ENCODE measurements around the gene TRABD2A. TPM values are rescaled to one million over a fixed set of nuclear protein-coding genes. Genes with fewer than 3 reads are reported as not detected.
A peak's percentile ranks its signal among the peaks of the same experiment; 100 is the strongest.

Gene TRABD2A
- total RNA-seq, 2 experiments from 2014 or later = 166 to 170 TPM

DNA sequence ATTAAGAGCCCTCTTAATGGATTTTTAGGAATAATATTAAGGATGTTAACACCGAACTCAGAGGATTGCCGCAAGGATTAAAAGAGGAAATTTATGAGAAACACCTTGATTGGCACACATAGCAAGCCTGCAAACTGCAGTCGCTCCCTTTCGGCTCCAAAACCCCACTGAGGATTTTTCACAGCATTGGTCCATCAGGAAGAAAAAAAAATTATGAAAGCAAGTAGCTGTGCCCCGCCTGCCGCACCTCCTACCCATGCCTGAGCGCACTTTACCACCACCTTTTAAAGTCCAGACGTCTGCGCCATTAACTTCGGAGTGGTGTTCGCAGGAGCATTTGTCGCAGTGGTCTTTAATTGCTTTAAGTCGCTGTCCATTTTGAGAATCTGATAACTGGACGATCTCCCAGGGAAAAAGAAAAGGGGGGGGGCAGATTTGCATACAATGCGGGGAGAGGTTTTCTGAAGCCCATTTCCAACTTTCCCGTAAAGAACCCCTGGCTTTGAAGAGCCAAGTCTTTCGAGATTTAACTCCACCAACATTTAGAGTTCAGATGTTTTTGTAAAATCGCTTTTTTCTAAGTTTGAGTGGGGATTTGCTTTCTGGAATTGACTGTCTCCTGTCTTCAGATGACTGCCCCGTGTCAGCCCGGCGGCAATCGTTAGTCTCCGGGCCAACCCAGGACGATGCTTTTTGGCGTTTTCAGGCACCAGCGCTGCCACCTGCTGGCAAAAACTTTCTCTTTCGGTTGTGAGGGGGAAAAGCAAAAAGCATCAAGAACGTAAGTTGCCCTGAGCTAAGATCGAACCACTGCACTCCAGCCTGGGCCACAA, 913 bp upstream of the TRABD2A start:
- H3K36me3 ChIP-seq (ENCODE audit: insufficient read depth, low read length) = no peaks in the 10 kb centered on the region
- ChIA-PET POLR2A (interaction anchor here (0.6 to 8.2 kb wide), 31 partner anchors 7 to 445 kb away, joined by 3 to 215 read pairs (median 7); partner anchors contain the start of genes KCMF1, SUCLG1 and TMSB10), CTCF (interaction anchor here (0.6 to 5.8 kb wide), 32 partner anchors 9 to 393 kb away, joined by 3 to 56 read pairs (median 4); partner anchors contain the start of gene TMSB10)
- H3K27ac ChIP-seq (ENCODE audit: low read depth in 1 of 2, low read length in 2 of 2) = peak overlapping the region; percentile 64 to 79
- no peaks in the 10 kb centered on the region for H3K27me3 ChIP-seq (ENCODE audit: control insufficient read depth in 1 of 2, insufficient read depth in 2 of 2, low read length in 2 of 2)
- H3K9me3 ChIP-seq (ENCODE audit: control insufficient read depth in 1 of 2, insufficient read depth in 1 of 2, low read length in 2 of 2) = no peaks in the 10 kb centered on the region
- peak; percentile 66 for ATAC-seq (ENCODE audit: poor library complexity)
- Mint-ChIP-seq H3K36me3 (ENCODE audit: low read depth) (peaks cover 40% of the 10 kb centered on the region), H3K27me3 (no peaks in the 10 kb centered on the region), H3K9me3 (no peaks in the 10 kb centered on the region), H3K4me3 (peak overlapping the region; percentile 98), H3K27ac (peak overlapping the region; percentile 92), H3K4me1 (ENCODE audit: low read depth) (peaks cover 55% of the 10 kb centered on the region)
- H3K4me1 ChIP-seq (ENCODE audit: insufficient read depth, low read length) = peaks cover 35% of the 10 kb centered on the region
- peak; percentile 79 to 92 (median 86) for DNase-seq
- intact Hi-C loops (cut with DNase I, micrococcal nuclease) = loop anchor here (1.0 kb wide), 4 partner anchors 24 to 386 kb away; partner anchors contain the start of gene TMSB10 (in 1 of the 2)
- H3K4me3 ChIP-seq (ENCODE audit: low read length) = peak overlapping the region; percentile 91
- TF ChIP-seq, protein P1, sequence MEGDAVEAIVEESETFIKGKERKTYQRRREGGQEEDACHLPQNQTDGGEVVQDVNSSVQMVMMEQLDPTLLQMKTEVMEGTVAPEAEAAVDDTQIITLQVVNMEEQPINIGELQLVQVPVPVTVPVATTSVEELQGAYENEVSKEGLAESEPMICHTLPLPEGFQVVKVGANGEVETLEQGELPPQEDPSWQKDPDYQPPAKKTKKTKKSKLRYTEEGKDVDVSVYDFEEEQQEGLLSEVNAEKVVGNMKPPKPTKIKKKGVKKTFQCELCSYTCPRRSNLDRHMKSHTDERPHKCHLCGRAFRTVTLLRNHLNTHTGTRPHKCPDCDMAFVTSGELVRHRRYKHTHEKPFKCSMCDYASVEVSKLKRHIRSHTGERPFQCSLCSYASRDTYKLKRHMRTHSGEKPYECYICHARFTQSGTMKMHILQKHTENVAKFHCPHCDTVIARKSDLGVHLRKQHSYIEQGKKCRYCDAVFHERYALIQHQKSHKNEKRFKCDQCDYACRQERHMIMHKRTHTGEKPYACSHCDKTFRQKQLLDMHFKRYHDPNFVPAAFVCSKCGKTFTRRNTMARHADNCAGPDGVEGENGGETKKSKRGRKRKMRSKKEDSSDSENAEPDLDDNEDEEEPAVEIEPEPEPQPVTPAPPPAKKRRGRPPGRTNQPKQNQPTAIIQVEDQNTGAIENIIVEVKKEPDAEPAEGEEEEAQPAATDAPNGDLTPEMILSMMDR (IDR thresholded peaks at IDR 0.05) = peak; percentile 79

DNA sequence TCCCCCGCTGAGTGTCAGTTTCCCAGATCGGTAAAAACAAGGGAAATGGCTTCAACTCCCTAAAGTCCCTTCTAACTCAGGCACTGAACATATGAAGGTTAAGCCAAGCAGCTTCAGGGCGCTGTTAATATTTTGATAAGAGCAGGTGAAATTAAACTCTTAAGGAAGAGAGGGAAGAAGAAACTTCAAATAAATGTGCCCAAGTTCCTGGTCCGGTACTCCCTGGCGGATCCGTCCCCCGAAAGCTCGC, 564 bp downstream of the TRABD2A start:
- H3K4me3 Mint-ChIP-seq = peak overlapping the region; percentile 87
- intact Hi-C loops (cut with DNase I, micrococcal nuclease) = no loop called here
- H3K36me3 Mint-ChIP-seq (ENCODE audit: low read depth) = peaks cover 54% of the 10 kb centered on the region
- TF ChIP-seq, protein P1 (IDR thresholded peaks at IDR 0.05) = no peak
- Histone ChIP-seq H3K4me1 (ENCODE audit: insufficient read depth, low read length) (peaks cover 47% of the 10 kb centered on the region), H3K27ac (ENCODE audit: low read depth in 1 of 2, low read length in 2 of 2) (peak overlapping the region; percentile 61 to 79), H3K27me3 (ENCODE audit: control insufficient read depth in 1 of 2, insufficient read depth in 2 of 2, low read length in 2 of 2) (no peaks in the 10 kb centered on the region), H3K36me3 (ENCODE audit: insufficient read depth, low read length) (no peaks in the 10 kb centered on the region), H3K9me3 (ENCODE audit: control insufficient read depth in 1 of 2, insufficient read depth in 1 of 2, low read length in 2 of 2) (no peaks in the 10 kb centered on the region), H3K4me3 (ENCODE audit: low read length) (peak overlapping the region; percentile 91)
- ATAC-seq (ENCODE audit: poor library complexity) (no peak), DNase-seq (no peak)
- ChIA-PET POLR2A (interaction anchor here (0.6 to 8.2 kb wide), 23 partner anchors 9 to 1560 kb away, joined by 3 to 215 read pairs (median 7); partner anchors contain the start of genes DNAH6, SUCLG1 and TMSB10), CTCF (interaction anchor here (0.7 to 5.8 kb wide), 4 partner anchors 13 to 45 kb away, joined by 3 to 56 read pairs (median 22); partner anchors contain the start of gene TMSB10)
- no peaks in the 10 kb centered on the region for H3K27me3 Mint-ChIP-seq
- H3K9me3 Mint-ChIP-seq = no peaks in the 10 kb centered on the region
- peaks cover 64% of the 10 kb centered on the region for H3K4me1 Mint-ChIP-seq (ENCODE audit: low read depth)
- H3K27ac Mint-ChIP-seq = peak overlapping the region; percentile 92

DNA sequence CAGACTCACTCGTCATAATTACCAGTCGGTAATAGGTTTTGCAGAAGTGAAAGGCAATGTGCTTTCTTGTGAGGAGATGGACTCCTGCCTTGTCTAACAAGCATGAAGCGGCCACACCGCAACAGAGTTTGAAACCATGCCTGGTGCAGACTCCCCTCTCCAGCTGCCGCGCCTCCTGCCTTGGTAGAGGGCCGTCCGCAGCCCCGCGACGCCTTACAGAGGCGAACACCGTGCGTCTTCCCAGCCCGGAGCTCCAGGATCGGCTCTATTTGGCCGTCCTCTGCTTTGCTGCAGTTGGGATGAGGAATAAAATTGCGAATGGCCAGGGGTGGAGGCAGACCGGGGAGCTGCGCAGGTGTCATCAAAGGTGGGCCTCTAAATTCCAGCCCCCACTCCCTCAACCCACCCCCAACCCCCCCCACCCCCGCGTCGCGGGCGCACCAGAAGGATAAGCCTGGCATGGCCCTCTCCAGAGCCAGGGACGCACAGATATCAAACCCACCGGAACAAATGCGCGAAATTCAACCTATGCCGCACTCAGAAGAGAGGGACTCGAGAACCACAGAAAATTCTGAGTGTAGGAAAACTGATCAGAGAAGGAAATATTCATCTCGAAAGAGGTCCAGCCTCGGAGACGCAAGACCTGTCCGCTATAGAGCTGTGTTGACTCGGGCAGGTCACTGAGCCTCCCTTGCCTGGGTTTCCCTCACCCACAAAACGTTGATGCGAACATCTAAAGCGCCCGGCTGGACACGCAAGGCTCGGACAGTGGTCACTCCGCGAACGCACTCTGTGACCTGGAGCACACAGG, 1.1 kb downstream of the TRABD2A start:
- H3K27me3 ChIP-seq (ENCODE audit: control insufficient read depth in 1 of 2, insufficient read depth in 2 of 2, low read length in 2 of 2) = no peaks in the 10 kb centered on the region
- Mint-ChIP-seq H3K36me3 (ENCODE audit: low read depth) (peaks cover 60% of the 10 kb centered on the region), H3K27me3 (no peaks in the 10 kb centered on the region), H3K27ac (peak overlapping the region; percentile 92), H3K9me3 (no peaks in the 10 kb centered on the region), H3K4me1 (ENCODE audit: low read depth) (peaks cover 70% of the 10 kb centered on the region), H3K4me3 (peak overlapping the region; percentile 87)
- peaks cover 3% of the 10 kb centered on the region for H3K36me3 ChIP-seq (ENCODE audit: insufficient read depth, low read length)
- CTCF ChIA-PET = interaction anchor here (3.2 to 5.8 kb wide), 3 partner anchors 14 to 46 kb away, joined by 16 to 56 read pairs (median 27); partner anchors contain the start of gene TMSB10
- H3K27ac ChIP-seq (ENCODE audit: low read depth in 1 of 2, low read length in 2 of 2) = peak overlapping the region; percentile 61 to 79
- H3K9me3 ChIP-seq (ENCODE audit: control insufficient read depth in 1 of 2, insufficient read depth in 1 of 2, low read length in 2 of 2) = no peaks in the 10 kb centered on the region
- peak overlapping the region; percentile 91 for H3K4me3 ChIP-seq (ENCODE audit: low read length)
- TF ChIP-seq, protein P1 (IDR thresholded peaks at IDR 0.05) = no peak
- POLR2A ChIA-PET = interaction anchor here (0.6 to 8.2 kb wide), 23 partner anchors 9 to 421 kb away, joined by 3 to 215 read pairs (median 6); partner anchors contain the start of genes DNAH6, SUCLG1 and TMSB10
- peak in 2 of 14 experiments; percentile 45 to 49 for DNase-seq
- ATAC-seq (ENCODE audit: poor library complexity) = peak; percentile 9
- intact Hi-C loops (cut with DNase I, micrococcal nuclease) = no loop called here
- peaks cover 53% of the 10 kb centered on the region for H3K4me1 ChIP-seq (ENCODE audit: insufficient read depth, low read length)
